IMR-90 (cell line): ENCODE data around the gene SLC25A11. TPM values are rescaled to one million over a fixed set of nuclear protein-coding genes. Genes with fewer than 3 reads are reported as not detected.

Experiments used
- ATAC-seq: fragments of 200-7000 bp; cut with Tn5 transposase; 2 replicates; pipeline ENCODE4 v1.9.1; 2020; ENCODE audit warnings: low read depth, mild to moderate bottlenecking, moderate library complexity
- BruUV-seq: library from RNA; stranded (reverse); fragments of 400-500 nt; replicated peaks from 2 replicates; lab custom pipeline; 2021; lab: Mats Ljungman, UMichigan
- CTCF ChIA-PET: fragments of 300-600 bp; formaldehyde crosslinking; extraction: SDS; loops from one replicate; lab custom pipeline; 2021; ENCODE audit warnings: antibody characterized with exemption; lab: Yijun Ruan, JAX
- POLR2A ChIA-PET: fragments of 300-600 bp; sonication (Branson Sonifier 250); formaldehyde crosslinking; loops from one replicate; lab custom pipeline; 2022; ENCODE audit warnings: antibody characterized with exemption; ENCODE audit not compliant: unreplicated experiment; lab: Charles Lee
- DNase-seq: peaks from one replicate; pipeline ENCODE4 v3.0.0; 2013
- H2AFZ ChIP-seq: replicated peaks from 2 replicates; pipeline ENCODE3; 2013; ENCODE audit warnings: low read length, mild to moderate bottlenecking; ENCODE audit not compliant: poor library complexity
- H2AK5ac ChIP-seq: 2 replicates; pipeline ENCODE4 v1.6.1; 2013; ENCODE audit warnings: low read depth, low read length, inconsistent platforms
- H2AK9ac ChIP-seq: replicated peaks from 2 replicates; pipeline ENCODE3; 2013; ENCODE audit warnings: mild to moderate bottlenecking, low read depth, low read length, moderate library complexity; ENCODE audit not compliant: poor library complexity
- H2BK120ac ChIP-seq: 2 replicates; pipeline ENCODE4 v1.6.1; 2013; ENCODE audit warnings: low read depth, low read length, inconsistent platforms
- H2BK15ac ChIP-seq: 3 replicates; pipeline ENCODE4 v1.6.1; 2013; ENCODE audit warnings: low read depth, low read length, inconsistent platforms
- H2BK20ac ChIP-seq: 2 replicates; pipeline ENCODE4 v1.6.1; 2013; ENCODE audit warnings: low read depth, mild to moderate bottlenecking, inconsistent platforms, low read length, moderate library complexity
- H2BK5ac ChIP-seq: 2 replicates; pipeline ENCODE4 v1.6.1; 2013; ENCODE audit warnings: mild to moderate bottlenecking, low read depth, low read length, inconsistent platforms; ENCODE audit not compliant: poor library complexity, severe bottlenecking
- H3K14ac ChIP-seq: replicated peaks from 2 replicates; pipeline ENCODE4 v1.6.1; 2013; ENCODE audit warnings: low read depth, low read length, inconsistent platforms
- H3K18ac ChIP-seq: 2 replicates; pipeline ENCODE4 v1.6.1; 2013; ENCODE audit warnings: low read depth, low read length, control low read depth
- H3K23ac ChIP-seq: 2 replicates; pipeline ENCODE4 v1.6.1; 2013; ENCODE audit warnings: low read depth, low read length, inconsistent platforms
- H3K27ac ChIP-seq: 2 replicates; pipeline ENCODE4 v1.5.1; 2013; ENCODE audit warnings: mild to moderate bottlenecking, control low read depth, low read length; ENCODE audit not compliant: insufficient read depth
- H3K27me3 ChIP-seq: 2 replicates; pipeline ENCODE4 v1.6.1; 2013; ENCODE audit warnings: low read length; ENCODE audit not compliant: control insufficient read depth, insufficient read depth
- H3K36me3 ChIP-seq: 2 replicates; pipeline ENCODE4 v1.6.1; 2013; ENCODE audit warnings: low read length, mixed read lengths; ENCODE audit not compliant: control insufficient read depth, insufficient read depth
- H3K4ac ChIP-seq: 2 replicates; pipeline ENCODE4 v1.6.1; 2013; ENCODE audit warnings: low read depth, low read length, inconsistent platforms
- H3K4me1 ChIP-seq: 2 replicates; pipeline ENCODE4 v1.6.1; 2013; ENCODE audit warnings: low read length, mixed read lengths; ENCODE audit not compliant: control insufficient read depth, insufficient read depth
- H3K4me2 ChIP-seq: 2 replicates; pipeline ENCODE4 v1.6.1; 2013; ENCODE audit warnings: low read depth, mild to moderate bottlenecking, control low read depth, low read length, moderate library complexity
- H3K4me3 ChIP-seq: 2 replicates; pipeline ENCODE4 v1.5.1; 2013; ENCODE audit warnings: low read depth, mild to moderate bottlenecking, control low read depth, low read length, moderate library complexity; ENCODE audit not compliant: insufficient read depth
- H3K56ac ChIP-seq: 2 replicates; pipeline ENCODE4 v1.6.1; 2013; ENCODE audit warnings: low read length, inconsistent platforms; ENCODE audit not compliant: insufficient read depth; ENCODE audit errors: extremely low read depth
- H3K79me1 ChIP-seq, 2 experiments: 2 replicates each; pipeline ENCODE4 v1.6.1; 2013; ENCODE audit warnings: low read length in 2 of 2, inconsistent platforms in 1 of 2, low read depth in 1 of 2
- H3K9ac ChIP-seq: 2 replicates; pipeline ENCODE4 v1.6.1; 2013; ENCODE audit warnings: low read depth, low read length, control low read depth
- H3K9me1 ChIP-seq: 2 replicates; pipeline ENCODE4 v1.6.1; 2013; ENCODE audit warnings: low read length, inconsistent platforms; ENCODE audit not compliant: insufficient read depth
- H3K9me3 ChIP-seq: 2 replicates; pipeline ENCODE4 v1.6.1; 2013; ENCODE audit warnings: low read length; ENCODE audit not compliant: control insufficient read depth, insufficient read depth
- H4K20me1 ChIP-seq: 2 replicates; pipeline ENCODE4 v1.6.1; 2013; ENCODE audit warnings: low read length, inconsistent platforms; ENCODE audit not compliant: insufficient read depth
- H4K5ac ChIP-seq: 2 replicates; pipeline ENCODE4 v1.6.1; 2013; ENCODE audit warnings: mild to moderate bottlenecking, low read depth, low read length, control low read depth
- H4K8ac ChIP-seq, 2 experiments: 2 replicates each; pipeline ENCODE4 v1.6.1; 2013; ENCODE audit warnings: low read depth in 2 of 2, low read length in 2 of 2, control low read depth in 1 of 2, inconsistent platforms in 1 of 2
- H4K91ac ChIP-seq: 2 replicates; pipeline ENCODE4 v1.6.1; 2013; ENCODE audit warnings: low read depth, low read length, inconsistent platforms; ENCODE audit not compliant: insufficient read depth
- BHLHE40 ChIP-seq: fragments of 150-350 bp; IDR thresholded peaks from 2 replicates; pipeline ENCODE4 v1.6.1; 2016; ENCODE audit warnings: mild to moderate bottlenecking, low read depth, low read length
- CEBPB ChIP-seq: IDR thresholded peaks from 2 replicates; pipeline ENCODE4 v1.6.1; 2012; ENCODE audit warnings: low read depth, low read length, improper control_type of control experiment
- CHD1 ChIP-seq: IDR thresholded peaks from 2 replicates; pipeline ENCODE4 v1.6.1; 2012; ENCODE audit warnings: low read depth, low read length, improper control_type of control experiment
- FOS ChIP-seq: fragments of 150-350 bp; IDR thresholded peaks from 2 replicates; pipeline ENCODE4 v1.6.1; 2016; ENCODE audit warnings: low read depth, low read length
- MAFK ChIP-seq: IDR thresholded peaks from 2 replicates; pipeline ENCODE4 v1.6.1; 2012; ENCODE audit warnings: low read depth, low read length, improper control_type of control experiment
- MAZ ChIP-seq: IDR thresholded peaks from 2 replicates; pipeline ENCODE4 v1.6.1; 2012; ENCODE audit warnings: low read depth, mild to moderate bottlenecking, low read length, improper control_type of control experiment, moderate library complexity, borderline replicate concordance
- NFE2L2 ChIP-seq: fragments of 150-350 bp; IDR thresholded peaks from 2 replicates; pipeline ENCODE4 v1.6.1; 2016; ENCODE audit warnings: low read depth, mild to moderate bottlenecking, low read length
- POLR2A ChIP-seq: IDR thresholded peaks from 2 replicates; pipeline ENCODE4 v1.6.1; 2012; ENCODE audit warnings: mild to moderate bottlenecking, low read depth, low read length
- RAD21 ChIP-seq: IDR thresholded peaks from 2 replicates; pipeline ENCODE4 v1.6.1; 2012; ENCODE audit warnings: low read length, improper control_type of control experiment
- RFX5 ChIP-seq: IDR thresholded peaks from 2 replicates; pipeline ENCODE4 v1.8.0; 2012; ENCODE audit warnings: low read depth, mild to moderate bottlenecking, low read length, moderate library complexity
- SMC3 ChIP-seq: fragments of 150-350 bp; IDR thresholded peaks from 2 replicates; pipeline ENCODE4 v1.6.1; 2016; ENCODE audit warnings: low read depth, mild to moderate bottlenecking, antibody characterized with exemption, low read length, moderate library complexity
- USF2 ChIP-seq: fragments of 150-350 bp; IDR thresholded peaks from 2 replicates; pipeline ENCODE4 v1.6.1; 2017; ENCODE audit warnings: mild to moderate bottlenecking, antibody characterized with exemption, low read length, low read depth
- WGBS, 2 experiments: methylation state at CpG; one replicate each; pipeline versions ENCODE4 v1.1.5 to v1.1.7; 2013; ENCODE audit warnings: missing lambda C conversion rate in 2 of 2; ENCODE audit not compliant: insufficient read length in 1 of 2; ENCODE audit errors: extremely low coverage in 2 of 2; 5-methylcytosine and 5-hydroxymethylcytosine counted together
- dilution Hi-C: fragments of 300-500 bp; cut with HindIII; formaldehyde crosslinking; loops from one replicate; pipeline ENCODE4 v1.14.3; 2018; ENCODE audit warnings: low sequenced_read_pairs; ENCODE audit not compliant: unreplicated experiment
- in situ Hi-C: fragments of 300-500 bp; cut with MboI; formaldehyde crosslinking; loops from 3 replicates; pipeline ENCODE4 v1.14.3; 2019; ENCODE audit warnings: low sequenced_read_pairs, inconsistent platforms, mixed read lengths
- intact Hi-C: fragments of 100-400 bp; cut with micrococcal nuclease; formaldehyde crosslinking; loops from 2 replicates; pipeline ENCODE4 v1.10.0; 2022
- polyA plus RNA-seq, 3 experiments: library from polyadenylated mRNA; depleted of rRNA; stranded (reverse); fragments of >200 nt; gene quantifications; 2 replicates each; pipeline ENCODE4 v1.2.3, GENCODE V29; 2012; ENCODE audit warnings: low replicate concordance in 1 of 3
- total RNA-seq: library from RNA; depleted of rRNA; stranded (reverse); fragments of >200 nt; gene quantifications from 2 replicates; pipeline ENCODE4 v1.2.3, GENCODE V29; 2012
- TF ChIP-seq, protein P1 (sequence below): conservative IDR thresholded peaks from 2 replicates; pipeline ENCODE4 v1.5.1; 2012; ENCODE audit warnings: mild to moderate bottlenecking, low read depth, low read length, improper control_type of control experiment

SLC25A11 gene
- total and polyA plus RNA-seq, 2 of the 4 experiments (the other 2 are of a cell fraction): 35.0 to 62.2 TPM

DNA sequence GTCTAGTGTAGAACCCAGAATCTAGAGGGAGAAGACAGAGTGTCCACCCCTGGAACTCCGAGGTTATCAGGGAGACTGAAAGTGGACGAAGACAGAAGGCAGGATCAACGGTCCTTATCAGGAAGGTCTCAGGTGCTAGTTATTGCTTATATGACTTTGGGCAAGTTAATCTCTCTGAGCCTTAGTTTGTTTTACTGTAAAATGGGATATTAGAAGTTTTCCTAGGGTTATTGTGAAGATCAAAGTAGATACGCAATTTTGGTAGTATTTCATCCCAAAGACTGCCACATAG is 1.4 kb upstream of the SLC25A11 start:
- Histone ChIP-seq H4K8ac (peak overlapping the region; percentile 82 to 99; a peak in 3 of 4 replicates), H3K4me2 (peak overlapping the region; percentile 72), H2AK5ac (peak overlapping the region; percentile 93), H4K91ac (no peak overlapping the region), H3K23ac (peak overlapping the region; percentile 79; the same call in 1 of the 2 replicates), H4K5ac (peak overlapping the region; percentile 72; the same call in 1 of the 2 replicates), H2BK5ac (peak overlapping the region; percentile 55), H3K27ac (peak overlapping the region; percentile 78), H3K4me3 (peak overlapping the region; percentile 68), H3K56ac (0 out of 2 replicates have a peak overlapping the region, but pooled peaks have one; percentile 31), H3K9ac (peak overlapping the region; percentile 84), H2BK120ac (no peak overlapping the region), H3K27me3 (no peaks in the 10 kb centered on the region), H3K4me1 (peaks cover 19% of the 10 kb centered on the region), H3K4ac (peak overlapping the region; percentile 92), H2AK9ac (peak overlapping the region; percentile 99), H3K79me1 (peaks cover 22 to 65% of the 10 kb centered on the region in 2 experiments; a peak in 3 of 4 replicates), H3K9me3 (no peaks in the 10 kb centered on the region), H3K18ac (no peak overlapping the region), H4K20me1 (peaks cover 51% of the 10 kb centered on the region), H2BK20ac (no peak overlapping the region), H3K14ac (peak overlapping the region; percentile 69), H2BK15ac (no peak overlapping the region), H3K36me3 (peaks cover 53% of the 10 kb centered on the region), H3K9me1 (peaks cover 15% of the 10 kb centered on the region; the same call in 1 of the 2 replicates), H2AFZ (no peak overlapping the region)
- in situ Hi-C loops: no loop called here
- DNase-seq (no peak), ATAC-seq (no peak)
- no TSS peak for BruUV-seq
- intact Hi-C loops: no loop called here
- no peak for TF ChIP-seq MAZ
- TF ChIP-seq NFE2L2: no peak
- TF ChIP-seq RAD21: no peak
- no peak for TF ChIP-seq SMC3
- no peak for TF ChIP-seq FOS
- no peak for TF ChIP-seq MAFK
- TF ChIP-seq CEBPB: no peak
- no peak for TF ChIP-seq BHLHE40
- no peak for TF ChIP-seq USF2
- no peak for TF ChIP-seq CHD1
- TF ChIP-seq POLR2A: no peak
- no peak for TF ChIP-seq RFX5
- TF ChIP-seq, protein P1, sequence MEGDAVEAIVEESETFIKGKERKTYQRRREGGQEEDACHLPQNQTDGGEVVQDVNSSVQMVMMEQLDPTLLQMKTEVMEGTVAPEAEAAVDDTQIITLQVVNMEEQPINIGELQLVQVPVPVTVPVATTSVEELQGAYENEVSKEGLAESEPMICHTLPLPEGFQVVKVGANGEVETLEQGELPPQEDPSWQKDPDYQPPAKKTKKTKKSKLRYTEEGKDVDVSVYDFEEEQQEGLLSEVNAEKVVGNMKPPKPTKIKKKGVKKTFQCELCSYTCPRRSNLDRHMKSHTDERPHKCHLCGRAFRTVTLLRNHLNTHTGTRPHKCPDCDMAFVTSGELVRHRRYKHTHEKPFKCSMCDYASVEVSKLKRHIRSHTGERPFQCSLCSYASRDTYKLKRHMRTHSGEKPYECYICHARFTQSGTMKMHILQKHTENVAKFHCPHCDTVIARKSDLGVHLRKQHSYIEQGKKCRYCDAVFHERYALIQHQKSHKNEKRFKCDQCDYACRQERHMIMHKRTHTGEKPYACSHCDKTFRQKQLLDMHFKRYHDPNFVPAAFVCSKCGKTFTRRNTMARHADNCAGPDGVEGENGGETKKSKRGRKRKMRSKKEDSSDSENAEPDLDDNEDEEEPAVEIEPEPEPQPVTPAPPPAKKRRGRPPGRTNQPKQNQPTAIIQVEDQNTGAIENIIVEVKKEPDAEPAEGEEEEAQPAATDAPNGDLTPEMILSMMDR: no peak
- dilution Hi-C loops: no loop called here
- POLR2A ChIA-PET: no interaction called here
- CTCF ChIA-PET: no interaction called here
- WGBS, 2 experiments: 49% methylated on average over 3 of the region's 4 CpGs; no CpG with 5 or more reads in 1 of the 2 experiments
